OCI-LY3 (cell line): ENCODE data around the gene RGMB.

Source experiments
- CTCF ChIP-seq: fragments of 200-600, 300-600 bp; sonication (generic); IDR thresholded peaks from 2 replicates; pipeline ENCODE4 v1.5.1; 2014; ENCODE audit warnings: antibody characterized with exemption, low read length, low read depth
- EZH2phosphoT487 ChIP-seq: fragments of 200-600 bp; shearing (Covaris generic); IDR thresholded peaks from 2 replicates; pipeline ENCODE4 v1.6.1; 2018; ENCODE audit warnings: antibody characterized with exemption, mixed run types, low read depth

DNA sequence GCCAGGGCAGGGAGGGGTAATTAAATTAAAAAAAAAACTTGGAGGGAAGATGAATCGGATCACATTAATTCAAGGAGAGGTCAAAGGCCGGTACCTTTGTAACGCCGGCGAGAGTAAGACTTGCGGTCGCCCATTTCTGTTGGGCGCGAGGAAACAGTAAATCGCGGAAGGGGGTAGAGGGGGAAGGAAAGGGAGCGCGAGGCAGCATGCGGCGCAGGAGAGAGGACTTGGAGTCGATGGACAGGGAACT, 324 bp upstream of the RGMB start:
- TF ChIP-seq CTCF (no peak), EZH2phosphoT487 (no peak)
